ENCODE results near the gene HBS1L.

GRCh38 chr6:135052939-135053338 lies 1.7 kb downstream of the HBS1L start:
- TF ChIP-seq, protein P1, sequence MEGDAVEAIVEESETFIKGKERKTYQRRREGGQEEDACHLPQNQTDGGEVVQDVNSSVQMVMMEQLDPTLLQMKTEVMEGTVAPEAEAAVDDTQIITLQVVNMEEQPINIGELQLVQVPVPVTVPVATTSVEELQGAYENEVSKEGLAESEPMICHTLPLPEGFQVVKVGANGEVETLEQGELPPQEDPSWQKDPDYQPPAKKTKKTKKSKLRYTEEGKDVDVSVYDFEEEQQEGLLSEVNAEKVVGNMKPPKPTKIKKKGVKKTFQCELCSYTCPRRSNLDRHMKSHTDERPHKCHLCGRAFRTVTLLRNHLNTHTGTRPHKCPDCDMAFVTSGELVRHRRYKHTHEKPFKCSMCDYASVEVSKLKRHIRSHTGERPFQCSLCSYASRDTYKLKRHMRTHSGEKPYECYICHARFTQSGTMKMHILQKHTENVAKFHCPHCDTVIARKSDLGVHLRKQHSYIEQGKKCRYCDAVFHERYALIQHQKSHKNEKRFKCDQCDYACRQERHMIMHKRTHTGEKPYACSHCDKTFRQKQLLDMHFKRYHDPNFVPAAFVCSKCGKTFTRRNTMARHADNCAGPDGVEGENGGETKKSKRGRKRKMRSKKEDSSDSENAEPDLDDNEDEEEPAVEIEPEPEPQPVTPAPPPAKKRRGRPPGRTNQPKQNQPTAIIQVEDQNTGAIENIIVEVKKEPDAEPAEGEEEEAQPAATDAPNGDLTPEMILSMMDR (IDR thresholded peaks at IDR 0.05) = no peak
- no peak for TF ChIP-seq POLR2AphosphoS5 (IDR thresholded peaks at IDR 0.05)

Data from stomach (tissue), 4 donors.